NCI-H460 (cell line): ENCODE measurements around the gene HYPK. TPM values are rescaled to one million over a fixed set of nuclear protein-coding genes. Genes with fewer than 3 reads are reported as not detected.
"Not testable (repeated sequence)": the region's sequence is repeated elsewhere in the genome, so short reads cannot be mapped to it uniquely, and the experiment has no call there.

Experiments used
- DNase-seq: peaks from one replicate; pipeline ENCODE4 v3.0.0-alpha.2; 2016; ENCODE audit warnings: low read depth; ENCODE audit errors: extremely low read depth
- small RNA-seq, 2 experiments: library from RNA; depleted of rRNA; stranded (forward); fragments of <200 nt; gene quantifications; one replicate each; pipeline ENCODE3, GENCODE V24; 2014
- total RNA-seq: library from RNA; depleted of rRNA; stranded (reverse); fragments of >200 nt; shearing (Covaris generic); gene quantifications from 2 replicates; pipeline ENCODE4 v1.2.3, GENCODE V29; 2014; rRNA removed

The HYPK gene
- total RNA-seq, 1 experiment from 2014 or later: 10.5 TPM

DNA sequence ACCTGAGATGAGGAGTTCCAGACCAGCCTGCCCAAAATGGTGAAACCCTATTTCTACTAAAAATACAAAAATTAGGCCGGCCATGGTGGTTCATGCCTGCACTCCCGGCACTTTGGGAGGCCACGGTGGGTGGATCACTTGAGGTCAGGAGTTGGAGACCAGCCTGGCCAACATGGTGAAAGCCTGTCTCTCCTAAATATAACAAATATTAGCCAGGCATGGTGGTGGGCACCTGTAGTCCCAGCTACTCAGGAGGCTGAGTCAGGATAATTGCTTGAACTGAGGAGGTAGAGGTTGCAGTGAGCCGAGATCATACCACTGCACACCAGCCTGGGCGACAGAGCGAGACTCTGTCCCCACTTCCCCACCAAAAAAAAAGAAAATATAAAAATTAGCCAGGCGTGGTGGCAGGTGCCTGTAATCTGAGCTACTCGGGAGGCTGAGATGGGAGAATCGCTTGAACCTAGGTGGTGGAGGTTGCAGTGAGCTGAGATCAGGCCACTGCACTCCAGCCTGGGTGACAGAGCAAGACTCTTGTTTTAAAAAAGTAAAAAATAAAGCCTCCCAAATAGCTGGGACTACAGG is 30.4 kb downstream of the HYPK start:
- not testable (repeated sequence) for DNase-seq

DNA sequence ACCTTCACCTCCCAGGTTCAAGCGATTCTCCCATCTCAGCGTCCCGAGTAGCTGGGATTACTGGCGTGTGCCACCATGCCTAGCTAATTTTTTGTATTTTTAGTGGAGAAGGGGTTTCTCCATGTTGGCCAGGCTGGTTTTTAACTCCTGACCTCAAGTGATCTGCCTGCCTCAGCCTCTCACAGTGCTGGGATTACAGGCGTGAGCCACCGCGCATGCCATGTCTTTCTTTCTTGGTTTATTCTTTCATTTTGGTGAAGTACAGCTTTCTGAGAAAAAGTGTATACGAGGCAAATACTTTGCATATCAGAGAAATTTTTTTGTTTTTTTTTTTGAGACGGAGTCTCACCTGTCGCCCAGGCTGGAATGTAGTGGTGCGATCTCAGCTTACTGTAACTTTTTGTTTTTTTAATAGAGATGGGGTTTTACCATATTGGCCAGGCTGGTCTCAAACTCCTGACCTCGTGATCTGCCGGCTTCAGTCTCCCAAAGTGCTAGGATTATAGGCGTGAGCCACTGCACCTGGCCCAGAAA is 31.2 kb downstream of the HYPK start:
- not testable (repeated sequence) for DNase-seq

DNA sequence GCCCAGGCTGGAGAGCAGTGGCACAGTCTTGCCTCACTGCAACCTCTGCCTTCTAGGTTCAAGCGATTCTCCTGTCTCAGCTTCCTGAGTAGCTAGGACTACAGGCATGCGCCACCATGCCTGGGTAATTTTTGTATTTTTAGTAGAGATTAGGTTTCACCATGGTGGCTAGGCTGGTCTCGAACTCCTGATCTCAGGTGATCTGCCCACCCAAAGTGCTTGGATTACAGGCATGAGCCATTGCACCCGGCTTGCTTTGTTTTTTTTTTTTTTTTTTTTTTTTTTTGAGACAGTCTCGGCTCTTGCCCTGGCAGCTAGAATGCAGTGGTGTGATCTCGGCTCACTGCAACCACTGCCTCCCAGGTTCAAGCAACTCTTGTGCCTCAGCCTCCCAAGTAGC is 32.1 kb downstream of the HYPK start:
- not testable (repeated sequence) for DNase-seq

DNA sequence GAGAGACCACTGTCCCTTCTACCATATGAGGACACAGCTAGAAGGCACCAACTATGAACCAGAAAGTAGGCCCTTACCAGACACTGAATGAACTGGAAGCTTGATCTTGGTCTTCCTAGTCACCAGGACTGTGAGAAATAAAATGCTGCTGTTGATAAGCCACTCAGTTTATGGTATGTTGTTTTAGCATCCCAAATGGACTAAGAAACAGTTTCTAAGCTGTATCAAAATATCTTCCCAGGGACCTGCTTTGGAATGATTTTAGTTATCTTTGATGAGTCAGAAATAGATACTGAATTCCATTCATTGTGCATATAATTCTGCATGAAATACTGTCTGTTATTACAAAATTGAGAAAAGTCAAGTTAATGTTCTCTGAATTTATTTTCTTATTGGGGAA is 45.0 kb downstream of the HYPK start:
- DNase-seq: no peak

DNA sequence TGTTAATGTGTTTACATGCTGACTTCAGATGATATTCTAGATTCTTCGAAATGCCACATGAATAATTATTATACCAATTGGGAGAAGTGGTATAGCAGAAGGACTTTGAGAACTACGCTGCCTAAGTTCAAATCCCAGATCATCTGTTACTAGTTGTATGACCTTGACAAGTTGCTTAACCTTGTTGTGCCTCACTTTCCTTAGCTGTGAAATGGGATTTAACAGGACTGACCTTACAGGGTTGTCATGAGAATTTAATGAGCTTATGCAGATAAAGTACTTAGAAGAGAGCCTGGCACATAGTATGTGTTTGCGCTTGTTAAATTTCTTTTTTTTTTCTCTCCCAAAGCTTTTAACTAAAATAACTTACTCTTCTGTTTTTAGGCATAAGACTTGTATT is 50.9 kb downstream of the HYPK start:
- DNase-seq: no peak

DNA sequence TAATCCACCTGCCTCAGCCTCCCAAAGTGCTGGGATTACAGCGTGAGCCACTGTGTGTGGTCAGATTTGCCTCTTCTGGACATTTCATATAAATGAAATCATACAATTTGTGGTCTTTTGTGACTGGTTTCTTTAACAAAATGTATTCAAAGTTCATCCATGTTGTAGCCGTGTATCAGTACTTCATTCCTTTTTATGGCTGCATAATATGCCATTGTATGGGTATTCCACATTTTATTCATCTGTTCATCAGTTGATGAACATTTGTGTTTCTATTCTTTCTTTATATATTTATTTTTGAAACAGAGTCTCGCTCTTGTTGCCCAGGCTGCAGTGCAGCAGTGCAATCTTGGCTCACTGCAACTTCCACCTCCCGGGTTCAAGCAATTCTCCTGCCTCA is 52.2 kb downstream of the HYPK start:
- no peak for DNase-seq

Small RNA genes lying within 50 kb of the gene (small RNA-seq; reads per million reads assigned to genes)
- 0 reads per million in 2 experiments for gene MIR1282

Other genes with a start within 250 kb of the HYPK start
- 10.7 and 12.7 TPM in 2 replicates for gene PPIP5K1, start 210.4 kb upstream of the HYPK start, total RNA-seq
- 1.5 and 2.4 TPM in 2 replicates for gene CKMT1B, start 206.6 kb upstream of the HYPK start, total RNA-seq
- gene STRC, start 181.8 kb upstream of the HYPK start, total RNA-seq: 0.17 and 0.22 TPM in 2 replicates
- 1.5 TPM in 2 replicates for gene CATSPER2, start 151.8 kb upstream of the HYPK start, total RNA-seq
- gene CKMT1A, start 106.7 kb upstream of the HYPK start, total RNA-seq: 1.2 TPM in 2 replicates
- gene PDIA3, start 54.2 kb upstream of the HYPK start, total RNA-seq: 290 and 370 TPM in 2 replicates
- 3.9 and 4.0 TPM in 2 replicates for gene ELL3, start 23.6 kb upstream of the HYPK start, total RNA-seq
- 304 and 355 TPM in 2 replicates for gene SERF2, start 8.3 kb upstream of the HYPK start, total RNA-seq
- gene SERINC4, start 379 bp upstream of the HYPK start, total RNA-seq: 0.12 TPM in 1 of 2 replicates, not detected in the other
- gene MFAP1, start 24.1 kb downstream of the HYPK start, total RNA-seq: 25.8 and 28.6 TPM in 2 replicates
- 18.9 and 20.8 TPM in 2 replicates for gene WDR76, start 26.4 kb downstream of the HYPK start, total RNA-seq